ENCODE results near the gene GSTM3. TPM values are rescaled to one million over a fixed set of nuclear protein-coding genes. Genes with fewer than 3 reads are reported as not detected.

The GSTM3 gene
- total and polyA plus RNA-seq, 9 of the 15 experiments (the other 6 are each of a cell fraction or from before 2014, with no cell fraction given) = 3.9 to 24.5 (median 9.4) TPM

DNA sequence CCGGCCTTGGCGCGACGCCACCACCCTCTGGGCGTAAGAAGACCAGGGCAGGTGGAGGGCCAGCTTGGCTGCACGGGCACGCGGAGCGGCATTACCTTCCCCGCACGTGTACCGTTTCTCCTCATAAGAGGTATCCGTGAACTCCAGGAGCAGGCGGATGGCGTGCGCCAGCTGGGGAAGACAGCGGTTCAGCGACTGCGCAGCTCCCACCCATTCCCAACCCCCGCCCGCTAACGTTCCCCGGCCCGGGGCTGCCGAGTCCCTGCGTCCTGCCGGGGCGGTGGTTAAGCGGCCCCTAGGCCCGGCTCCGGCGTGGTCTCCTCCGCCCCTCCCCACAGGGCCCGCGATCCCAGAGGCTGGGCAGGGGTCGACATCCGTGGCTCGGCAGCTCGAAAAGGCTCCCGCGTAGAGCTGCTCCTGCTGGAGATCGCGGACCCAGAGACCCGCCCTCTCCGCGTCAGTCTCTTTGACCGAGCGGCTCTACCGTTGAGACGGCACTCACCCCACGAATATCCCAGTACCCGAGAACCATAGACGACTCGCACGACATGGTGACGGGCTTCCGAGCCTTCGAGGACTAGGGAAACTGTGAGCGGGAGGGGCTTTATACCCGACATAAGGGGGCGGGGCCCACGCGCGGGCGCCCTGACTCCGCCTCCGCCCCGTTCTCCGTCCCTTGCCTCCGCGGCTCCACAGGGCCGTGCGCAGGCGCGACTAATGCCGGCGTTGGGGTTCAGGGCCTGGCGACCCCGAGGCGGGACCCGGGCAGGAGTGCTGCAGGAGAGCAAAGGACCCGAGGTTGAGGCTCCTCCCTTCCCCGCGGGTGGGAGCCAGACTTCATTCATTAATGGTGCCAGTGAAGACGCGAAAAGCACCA lies 862 bp downstream of the GSTM3 start (continued):
- peak; percentile 71 to 77; a peak in 3 of 4 replicates for TF ChIP-seq MAZ (CRISPR knock-in tag; conservative IDR thresholded peaks at IDR 0.05 in 1 of 2, IDR thresholded peaks at IDR 0.05 in 1 of 2)

GRCh38 chr1:109733236-109733870 lies 7.5 kb downstream of the GSTM3 start:
- intact Hi-C loops (cut with micrococcal nuclease) (no loop called here), in situ Hi-C loops (cut with MboI) (no loop called here)
- Histone ChIP-seq H4K20me1 (replicated peaks; ENCODE audit: control insufficient read depth, insufficient read depth, low read length) (no peaks in the 10 kb centered on the region), H3K9me3 (replicated peaks; ENCODE audit: control insufficient read depth, insufficient read depth, low read depth, low read length) (no peaks in the 10 kb centered on the region), H3K36me3 (ENCODE audit: control insufficient read depth, insufficient read depth, low read length) (no peaks in the 10 kb centered on the region), H3K27me3 (ENCODE audit: control insufficient read depth in 2 of 2, insufficient read depth in 2 of 2, low read length in 2 of 2) (peaks cover 8 to 19% of the 10 kb centered on the region in 2 experiments; a peak in 4 of 5 replicates), H3K4me1 (replicated peaks in 1 of 2; ENCODE audit: control insufficient read depth in 2 of 2, insufficient read depth in 2 of 2, low read length in 2 of 2) (no peaks in the 10 kb centered on the region; a peak in 1 of 5 replicates), H3K9me1 (ENCODE audit: control insufficient read depth, insufficient read depth, low read length) (no peaks in the 10 kb centered on the region), H2AFZ (ENCODE audit: low read depth, low read length) (no peak overlapping the region), H3K79me2 (ENCODE audit: control insufficient read depth, insufficient read depth, low read length) (no peaks in the 10 kb centered on the region), H3K9ac (ENCODE audit: insufficient read depth in 1 of 2, low read depth in 2 of 2, low read length in 2 of 2) (no peak overlapping the region), H3K4me2 (ENCODE audit: insufficient read depth, low read length) (no peak overlapping the region), H3K27ac (ENCODE audit: extremely low read depth, low read depth, low read length) (no peak overlapping the region), H3K4me3 (no peak overlapping the region)
- no peak for DNase-seq (ENCODE audit: extremely low read depth in 1 of 4, low spot score in 3 of 4)
- no peak for FAIRE-seq
- CTCF ChIA-PET (ENCODE audit: low intra/inter-chr PET ratio) = no interaction called here
- BruUV-seq (replicated peaks) = no TSS peak
- ATAC-seq = no peak
- POLR2A ChIA-PET = interaction anchor here (0.8 to 0.9 kb wide), 2 partner anchors 8 to 23 kb away, joined by 3 read pairs; no protein-coding TSS in a partner anchor
- 6% methylated on average over 4 of the region's 4 CpGs for WGBS (ENCODE audit: insufficient coverage, low coverage, missing lambda C conversion rate)
- no peak for TF ChIP-seq ZNF174 (CRISPR knock-in tag; IDR thresholded peaks at IDR 0.05)
- no peak for TF ChIP-seq SMC3 (conservative IDR thresholded peaks at IDR 0.05; ENCODE audit: insufficient read depth, low read depth, low read length)
- no peak for TF ChIP-seq GTF3C2 (IDR thresholded peaks at IDR 0.05; ENCODE audit: borderline replicate concordance, extremely low read depth, insufficient read length)
- no peak for TF ChIP-seq FOXJ2 (tag; IDR thresholded peaks at IDR 0.05)
- no peak for TF ChIP-seq PYGO2 (tag; IDR thresholded peaks at IDR 0.05)
- TF ChIP-seq NR2F6 (CRISPR knock-in tag; IDR thresholded peaks at IDR 0.05) = no peak
- no peak for TF ChIP-seq KDM2B (CRISPR knock-in tag; IDR thresholded peaks at IDR 0.05)
- TF ChIP-seq ZBTB8A (IDR thresholded peaks at IDR 0.05; ENCODE audit: partially characterized antibody) = no peak
- no peak for TF ChIP-seq TBL1XR1 (IDR thresholded peaks at IDR 0.05; ENCODE audit: low read length in 2 of 2)
- no peak for TF ChIP-seq ZNF277 (CRISPR knock-in tag; IDR thresholded peaks at IDR 0.05; ENCODE audit: borderline replicate concordance)
- no peak for TF ChIP-seq ELK3 (CRISPR knock-in tag; IDR thresholded peaks at IDR 0.05)
- TF ChIP-seq POLR2G (IDR thresholded peaks at IDR 0.05; ENCODE audit: low read depth, low read length) = no peak
